ENCODE results near the gene AHDC1. TPM values are rescaled to one million over a fixed set of nuclear protein-coding genes. Genes with fewer than 3 reads are reported as not detected.
A peak's percentile ranks its signal among the peaks of the same experiment; 100 is the strongest.

The AHDC1 gene
- total and polyA plus RNA-seq, 2 donors (not counting 1 experiment from before 2014, with no cell fraction given), result 4.2 to 6.9 TPM

GRCh38 chr1:27525296-27526272, 78.4 kb downstream of the AHDC1 start:
- DNase-seq (ENCODE audit: low read depth in 2 of 2), result peak in 1 of 2 donors; percentile 82
- H3K79me2 ChIP-seq (ENCODE audit: control insufficient read depth, insufficient read depth, low read length), result no peaks in the 10 kb centered on the region
- TF ChIP-seq EZH2 (IDR thresholded peaks at IDR 0.05; ENCODE audit: low read length, missing control alignments) (no peak), CTCF (conservative IDR thresholded peaks at IDR 0.05 in 1 of 2, IDR thresholded peaks at IDR 0.05 in 1 of 2; ENCODE audit: low read depth in 1 of 2, low read length in 2 of 2) (no peak)
- peak overlapping the region; percentile 52 for H3K27ac ChIP-seq (ENCODE audit: insufficient read depth, low read length)
- H3K4me3 ChIP-seq (replicated peaks in 1 of 4; ENCODE audit: control extremely low read depth in 1 of 4, insufficient read depth in 1 of 4, low read depth in 3 of 4, low read length in 4 of 4), result peak overlapping the region in 2 of 4 experiments; percentile 36 to 53
- no peak overlapping the region for H2AFZ ChIP-seq (ENCODE audit: low read length)
- no peaks in the 10 kb centered on the region for H4K20me1 ChIP-seq (ENCODE audit: control insufficient read depth, extremely low read depth, insufficient read depth, low read length)
- H3K27me3 ChIP-seq (ENCODE audit: control insufficient read depth, insufficient read depth, low read length), result no peaks in the 10 kb centered on the region
- peak overlapping the region; percentile 66 for H3K4me2 ChIP-seq (ENCODE audit: extremely low read depth, insufficient read depth, low read length)
- peaks cover 77% of the 10 kb centered on the region for H3K4me1 ChIP-seq (ENCODE audit: control insufficient read depth, extremely low read depth, insufficient read depth, low read length)
- H3K9me3 ChIP-seq (ENCODE audit: control insufficient read depth, insufficient read depth, low read depth, low read length), result no peaks in the 10 kb centered on the region
- H3K36me3 ChIP-seq (ENCODE audit: control insufficient read depth, insufficient read depth, low read length), result peaks cover 1% of the 10 kb centered on the region
- H3K9ac ChIP-seq (ENCODE audit: insufficient read depth, low read length), result peak overlapping the region; percentile 59

GRCh38 chr1:27523337-27524020, 80.5 kb downstream of the AHDC1 start:
- Histone ChIP-seq H3K36me3 (ENCODE audit: control insufficient read depth, insufficient read depth, low read length) (no peaks in the 10 kb centered on the region), H3K79me2 (ENCODE audit: control insufficient read depth, insufficient read depth, low read length) (no peaks in the 10 kb centered on the region), H3K9ac (ENCODE audit: insufficient read depth, low read length) (no peak overlapping the region), H2AFZ (ENCODE audit: low read length) (no peak overlapping the region), H4K20me1 (ENCODE audit: control insufficient read depth, extremely low read depth, insufficient read depth, low read length) (no peaks in the 10 kb centered on the region), H3K4me3 (replicated peaks in 1 of 4; ENCODE audit: control extremely low read depth in 1 of 4, insufficient read depth in 1 of 4, low read depth in 3 of 4, low read length in 4 of 4) (no peak overlapping the region), H3K9me3 (ENCODE audit: control insufficient read depth, insufficient read depth, low read depth, low read length) (no peaks in the 10 kb centered on the region), H3K4me2 (ENCODE audit: extremely low read depth, insufficient read depth, low read length) (peak overlapping the region; percentile 16), H3K27ac (ENCODE audit: insufficient read depth, low read length) (no peak overlapping the region), H3K4me1 (ENCODE audit: control insufficient read depth, extremely low read depth, insufficient read depth, low read length) (peaks cover 66% of the 10 kb centered on the region), H3K27me3 (ENCODE audit: control insufficient read depth, insufficient read depth, low read length) (no peaks in the 10 kb centered on the region)
- no peak for DNase-seq (ENCODE audit: low read depth in 2 of 2)
- TF ChIP-seq CTCF (conservative IDR thresholded peaks at IDR 0.05 in 1 of 2, IDR thresholded peaks at IDR 0.05 in 1 of 2; ENCODE audit: low read depth in 1 of 2, low read length in 2 of 2) (no peak), EZH2 (IDR thresholded peaks at IDR 0.05; ENCODE audit: low read length, missing control alignments) (no peak)

Measured in fibroblast of lung (primary cell).